ENCODE data around the gene CHRM5.

DNA sequence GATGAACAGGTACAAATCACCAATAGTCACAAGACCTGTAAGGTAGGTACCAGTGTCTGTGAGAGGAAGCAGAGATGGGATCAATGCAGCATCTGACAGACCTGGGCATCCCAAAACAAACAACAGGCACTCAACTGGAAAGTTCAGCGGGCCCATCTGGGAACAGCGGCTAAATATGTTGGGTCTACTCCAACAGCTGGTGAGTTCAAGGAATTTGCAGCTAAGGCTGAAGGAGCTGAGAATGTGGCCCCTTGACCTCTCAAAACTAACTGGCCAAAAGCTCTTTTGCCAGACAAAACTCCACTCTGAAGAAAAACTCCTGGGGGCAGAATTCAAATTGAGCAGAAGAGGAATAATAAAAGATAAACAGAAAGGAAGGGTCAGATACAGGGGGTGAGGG lies 46.3 kb downstream of the CHRM5 start:
- no peak for TF ChIP-seq YY1 (IDR thresholded peaks at IDR 0.05; ENCODE audit: insufficient read depth, insufficient read length)
- TF ChIP-seq ZNF274 (IDR thresholded peaks at IDR 0.05; ENCODE audit: low read depth, low read length) = no peak
- TF ChIP-seq SUZ12 (IDR thresholded peaks at IDR 0.05; ENCODE audit: extremely low read depth, insufficient read depth, insufficient read length) = no peak
